Measurements from ENCODE around the gene ADGRG7.
A peak's percentile ranks its signal among the peaks of the same experiment; 100 is the strongest.
"Not testable (repeated sequence)": the region's sequence is repeated elsewhere in the genome, so short reads cannot be mapped to it uniquely, and the experiment has no call there.

ADGRG7 gene

DNA sequence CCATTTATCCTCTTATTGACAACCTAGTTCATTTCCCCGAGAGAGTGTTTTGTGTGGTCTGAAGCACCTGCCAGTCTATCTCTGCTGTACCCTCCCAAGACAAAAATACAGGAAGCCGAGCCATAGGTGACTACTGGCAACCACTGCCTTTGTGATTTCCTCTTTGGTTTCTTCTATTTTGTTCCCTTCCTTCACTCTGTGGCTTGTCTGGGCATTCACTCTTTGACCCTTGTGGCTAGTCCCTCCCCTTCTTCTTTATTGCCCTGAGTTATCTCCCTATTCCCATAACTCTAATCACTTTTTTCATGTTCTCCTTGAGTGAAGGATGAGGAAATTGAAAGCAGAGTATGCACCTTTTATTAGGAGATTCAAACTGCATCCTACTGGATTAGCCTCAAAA is at the start of gene ADGRG7:
Gene ADGRG7, plus strand, starts transcription at position 297 of the 400 bp plus-strand sequence. CDS start 256 bp downstream, outside the sequence.
- no peak for DNase-seq (ENCODE audit: low read depth in 2 of 2, low spot score in 1 of 2)

DNA sequence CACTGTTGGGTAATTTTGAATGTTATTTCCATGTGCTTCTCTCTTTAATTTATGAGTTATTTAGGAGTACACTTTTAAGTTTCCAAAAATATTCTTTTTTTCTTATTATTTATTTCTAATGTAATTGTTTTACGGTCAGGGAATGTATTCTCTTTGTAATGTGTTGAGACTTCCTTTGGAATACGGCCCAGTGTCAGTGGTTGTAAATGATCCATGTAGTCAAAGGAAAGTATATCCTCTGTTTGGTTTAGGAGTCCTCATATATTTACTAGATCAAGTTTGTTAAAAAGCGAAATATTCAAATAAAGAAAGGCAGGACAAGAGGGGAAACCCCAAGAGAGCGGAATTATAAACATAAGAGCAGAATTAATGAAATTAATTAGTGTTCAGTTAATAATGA is 49.0 kb upstream of the ADGRG7 start:
- no peak for DNase-seq (ENCODE audit: low read depth in 2 of 2, low spot score in 1 of 2)

DNA sequence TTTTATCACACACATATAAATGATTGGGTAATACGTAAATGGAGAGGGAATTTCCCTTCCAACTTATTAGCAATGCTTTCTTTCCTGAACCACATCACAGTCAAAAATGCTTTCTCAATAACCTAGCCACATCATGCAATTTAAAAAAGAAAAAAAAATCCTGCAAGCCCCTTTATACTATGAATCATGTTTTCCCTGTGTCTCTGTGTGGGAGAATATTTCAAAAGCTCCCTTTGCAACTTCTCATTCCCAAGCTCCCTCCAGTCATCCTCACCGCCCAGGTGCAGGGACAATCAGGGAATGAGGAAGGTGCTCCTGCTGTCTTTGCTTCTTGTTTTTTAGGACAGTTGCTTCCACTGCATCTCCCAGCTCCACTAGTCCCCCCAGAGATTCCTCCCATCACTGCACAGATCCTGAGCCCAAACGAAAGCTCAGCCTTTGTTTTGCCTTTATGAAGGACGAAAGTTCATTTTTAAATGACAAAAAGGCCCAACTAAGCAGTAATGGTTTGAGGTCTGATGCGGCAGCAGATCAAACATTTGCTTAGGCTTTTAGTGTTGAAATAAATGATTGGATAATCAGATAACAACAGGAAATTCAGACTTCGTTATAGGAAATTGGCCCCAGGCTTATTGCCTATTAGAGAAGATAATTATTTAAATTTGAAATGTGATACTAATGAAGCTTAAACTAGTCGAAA is 47.8 kb upstream of the ADGRG7 start:
- no peak for DNase-seq (ENCODE audit: low read depth in 2 of 2, low spot score in 1 of 2)

GRCh38 chr3:100562224-100562857 is 47.1 kb upstream of the ADGRG7 start:
- DNase-seq (ENCODE audit: low read depth in 2 of 2, low spot score in 1 of 2) = no peak

- DNase-seq (ENCODE audit: low read depth in 2 of 2, low spot score in 1 of 2) = no peak
Observed at GRCh38 chr3:100563228-100563627, 46.2 kb upstream of the ADGRG7 start.

GRCh38 chr3:100563652-100564211 is 45.7 kb upstream of the ADGRG7 start:
- no peak for DNase-seq (ENCODE audit: low read depth in 2 of 2, low spot score in 1 of 2)

DNA sequence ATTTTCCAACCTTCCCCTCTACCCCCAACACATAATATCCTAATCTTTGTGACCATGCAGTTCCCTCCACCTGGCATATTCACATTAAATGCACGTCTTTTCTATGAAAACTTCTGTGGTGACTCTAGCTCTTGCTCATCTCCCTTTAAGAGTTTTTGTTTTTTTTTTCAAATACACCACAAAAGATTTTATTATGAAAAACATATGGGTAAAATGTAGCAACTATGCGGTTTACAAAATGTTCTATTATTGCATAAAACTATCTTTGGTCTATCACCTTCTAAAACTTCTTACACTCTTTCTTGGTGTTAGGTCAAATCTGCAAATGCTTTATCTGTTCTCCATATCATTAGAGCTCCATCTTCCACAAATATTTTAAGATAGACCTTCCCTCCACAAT is 38.6 kb upstream of the ADGRG7 start:
- DNase-seq (ENCODE audit: low read depth in 2 of 2, low spot score in 1 of 2) = no peak

- DNase-seq (ENCODE audit: low read depth in 2 of 2, low spot score in 1 of 2) = no peak
Observed at GRCh38 chr3:100574536-100574935, 34.9 kb upstream of the ADGRG7 start.

DNA sequence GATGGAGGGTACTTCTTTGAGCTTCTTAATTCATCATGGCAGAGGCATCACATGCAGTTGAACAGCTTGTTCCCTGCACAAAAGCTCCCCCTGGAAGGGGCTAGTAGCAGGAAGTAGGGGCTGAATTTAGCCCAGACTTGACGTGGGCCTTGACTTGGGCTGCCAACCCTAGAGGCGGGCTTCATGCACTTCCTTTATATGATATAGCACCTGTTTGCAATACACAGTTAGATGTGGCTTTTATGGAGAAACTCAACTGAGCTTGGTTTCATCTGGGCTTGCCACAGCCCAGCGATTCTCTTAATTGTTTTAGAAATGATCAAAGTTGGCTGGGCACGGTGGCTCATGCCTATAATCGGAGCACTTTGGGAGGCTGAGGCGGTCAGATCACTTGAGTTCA is 33.7 kb upstream of the ADGRG7 start:
- no peak for DNase-seq (ENCODE audit: low read depth in 2 of 2, low spot score in 1 of 2)

GRCh38 chr3:100577382-100578008 is 31.9 kb upstream of the ADGRG7 start:
- DNase-seq (ENCODE audit: low read depth in 2 of 2, low spot score in 1 of 2) = no peak

DNA sequence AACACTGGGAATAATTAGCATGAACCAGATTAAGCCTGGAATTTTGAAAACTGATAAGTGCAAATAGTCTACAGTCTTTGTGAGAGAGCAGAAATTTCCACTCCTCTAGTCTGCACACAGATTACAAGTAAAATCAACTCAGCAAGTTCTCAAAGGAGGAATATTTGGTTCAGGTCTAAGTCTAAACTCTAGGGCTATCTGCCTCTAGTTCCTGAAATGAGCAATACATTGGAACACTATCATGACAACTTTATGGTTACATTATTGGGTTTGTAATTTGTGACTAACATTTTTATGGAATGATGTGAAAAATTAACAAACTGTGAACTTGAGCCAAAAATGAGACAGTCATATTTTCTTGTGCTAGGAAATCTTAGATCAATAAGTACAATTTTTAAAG is 30.8 kb upstream of the ADGRG7 start:
- no peak for DNase-seq (ENCODE audit: low read depth in 2 of 2, low spot score in 1 of 2)

DNA sequence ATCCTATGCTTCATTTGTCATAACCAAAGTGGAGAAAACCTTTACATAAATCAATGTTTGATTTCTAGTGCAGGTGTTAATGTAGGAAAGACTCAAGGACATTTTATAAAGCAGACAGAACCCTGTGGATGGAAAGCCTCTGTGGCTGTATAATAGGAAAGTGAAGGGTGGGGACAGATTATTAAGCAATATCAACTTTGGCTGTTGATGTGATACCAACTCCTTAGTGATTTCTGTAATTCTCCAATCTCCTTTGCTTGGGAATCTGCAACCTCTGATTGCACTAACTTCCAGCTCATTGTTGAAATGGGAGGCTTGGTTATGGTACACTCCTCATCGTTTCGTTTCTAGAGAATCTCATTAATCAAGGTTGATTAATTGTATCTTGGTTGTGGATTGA is 29.3 kb upstream of the ADGRG7 start:
- DNase-seq (ENCODE audit: low read depth in 2 of 2, low spot score in 1 of 2) = no peak

DNA sequence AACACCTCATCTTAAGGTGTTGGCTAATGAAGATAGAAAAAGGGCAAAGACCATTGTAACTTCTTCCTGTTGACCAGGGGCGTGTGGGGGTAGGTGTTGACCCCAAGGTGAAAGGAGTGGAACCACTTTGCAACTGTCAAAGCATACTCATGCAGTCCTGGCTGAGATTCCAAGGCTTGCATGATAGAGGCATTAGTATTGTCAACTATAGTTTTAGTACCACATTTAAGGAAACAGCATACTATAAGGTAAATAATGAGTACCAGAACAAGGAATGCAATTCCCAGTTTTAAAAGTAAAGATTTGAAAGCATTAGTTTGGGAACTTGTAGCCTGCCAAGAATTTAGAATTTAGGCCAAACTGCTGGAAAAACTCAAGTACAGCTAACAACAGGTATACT is 27.8 kb upstream of the ADGRG7 start:
- no peak for DNase-seq (ENCODE audit: low read depth in 2 of 2, low spot score in 1 of 2)

GRCh38 chr3:100582157-100582556 is 27.2 kb upstream of the ADGRG7 start:
- DNase-seq (ENCODE audit: low read depth in 2 of 2, low spot score in 1 of 2) = not testable (repeated sequence)

GRCh38 chr3:100584101-100584660 is 25.2 kb upstream of the ADGRG7 start:
- DNase-seq (ENCODE audit: low read depth in 2 of 2, low spot score in 1 of 2) = no peak

GRCh38 chr3:100586832-100587231 is 22.6 kb upstream of the ADGRG7 start:
- no peak for DNase-seq (ENCODE audit: low read depth in 2 of 2, low spot score in 1 of 2)

- no peak for DNase-seq (ENCODE audit: low read depth in 2 of 2, low spot score in 1 of 2)
Observed at GRCh38 chr3:100588251-100588650, 21.1 kb upstream of the ADGRG7 start.

DNA sequence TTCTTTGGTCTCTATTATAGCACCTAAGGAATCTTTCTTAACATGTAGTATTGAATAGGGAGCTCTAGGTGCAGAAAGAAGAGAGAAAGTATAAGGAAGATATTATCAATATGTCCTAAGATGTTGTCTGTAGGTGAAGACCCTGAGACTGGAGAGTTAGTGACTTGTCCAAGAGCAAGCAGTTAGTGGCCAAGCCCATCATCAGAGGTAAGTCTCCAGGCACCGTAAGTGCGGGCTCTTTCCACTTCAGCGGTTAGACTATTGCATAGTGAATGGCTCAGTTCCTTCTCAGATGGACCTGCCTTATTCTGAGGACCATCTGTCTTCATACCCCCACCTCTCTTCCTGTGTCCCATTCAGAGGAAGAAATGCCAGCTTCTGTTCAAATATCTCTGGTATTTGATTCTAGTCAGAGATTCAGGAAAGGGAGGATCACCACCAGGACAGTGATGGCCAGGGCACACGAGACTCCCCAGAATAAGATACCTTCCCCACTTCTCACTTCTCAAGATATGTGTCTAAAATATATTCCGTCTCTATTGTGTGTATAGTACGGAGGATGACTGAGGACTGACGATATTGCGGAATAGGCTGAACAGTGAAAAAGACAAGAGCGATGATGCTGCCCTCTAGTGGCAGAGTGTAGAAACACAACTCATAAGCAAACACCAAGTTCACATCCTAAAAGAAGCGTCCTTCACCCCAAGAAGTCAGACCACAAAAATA is 19.1 kb upstream of the ADGRG7 start:
- DNase-seq (ENCODE audit: low read depth in 2 of 2, low spot score in 1 of 2) = peak; percentile 5 to 18

DNA sequence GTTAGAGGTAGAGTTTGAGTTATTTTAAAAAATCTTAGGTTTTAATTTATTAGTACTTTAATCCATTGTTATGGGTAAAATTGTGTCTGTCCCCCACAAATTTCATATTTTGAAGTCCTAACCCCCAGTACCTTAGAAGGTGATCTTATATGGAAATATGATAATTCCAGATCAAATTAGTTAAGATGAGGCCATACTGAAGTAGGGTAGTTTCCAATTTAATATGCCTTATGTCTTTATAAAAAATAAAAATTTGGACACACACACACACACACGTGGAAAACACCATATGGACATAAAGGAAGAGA is 18.6 kb upstream of the ADGRG7 start:
- no peak for DNase-seq (ENCODE audit: low read depth in 2 of 2, low spot score in 1 of 2)

DNA sequence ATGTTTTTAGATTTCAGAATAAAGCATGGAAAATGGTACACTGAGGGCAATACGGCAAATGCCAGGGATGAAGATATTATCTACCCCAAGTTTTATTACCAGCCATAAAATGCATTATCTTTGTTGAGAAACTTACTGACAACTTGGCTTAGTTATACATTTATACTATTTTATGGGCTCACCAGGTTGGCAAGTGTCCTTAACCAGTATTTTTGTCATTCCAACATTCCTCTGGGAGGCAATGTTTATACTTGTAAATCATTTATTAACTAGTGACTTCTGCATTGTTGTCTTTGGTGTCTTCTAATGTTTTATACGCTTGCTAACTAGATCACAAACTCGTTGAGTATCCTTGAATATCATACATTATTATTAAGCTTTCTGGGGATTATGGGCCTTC is 18.0 kb upstream of the ADGRG7 start:
- no peak for DNase-seq (ENCODE audit: low read depth in 2 of 2, low spot score in 1 of 2)
